ENCODE results near the gene CIDEC. TPM values are rescaled to one million over a fixed set of nuclear protein-coding genes. Genes with fewer than 3 reads are reported as not detected.

Gene CIDEC
- total and polyA plus RNA-seq, 2 of the 8 experiments (the other 6 are each of a cell fraction or from before 2014, with no cell fraction given), result not detected

DNA sequence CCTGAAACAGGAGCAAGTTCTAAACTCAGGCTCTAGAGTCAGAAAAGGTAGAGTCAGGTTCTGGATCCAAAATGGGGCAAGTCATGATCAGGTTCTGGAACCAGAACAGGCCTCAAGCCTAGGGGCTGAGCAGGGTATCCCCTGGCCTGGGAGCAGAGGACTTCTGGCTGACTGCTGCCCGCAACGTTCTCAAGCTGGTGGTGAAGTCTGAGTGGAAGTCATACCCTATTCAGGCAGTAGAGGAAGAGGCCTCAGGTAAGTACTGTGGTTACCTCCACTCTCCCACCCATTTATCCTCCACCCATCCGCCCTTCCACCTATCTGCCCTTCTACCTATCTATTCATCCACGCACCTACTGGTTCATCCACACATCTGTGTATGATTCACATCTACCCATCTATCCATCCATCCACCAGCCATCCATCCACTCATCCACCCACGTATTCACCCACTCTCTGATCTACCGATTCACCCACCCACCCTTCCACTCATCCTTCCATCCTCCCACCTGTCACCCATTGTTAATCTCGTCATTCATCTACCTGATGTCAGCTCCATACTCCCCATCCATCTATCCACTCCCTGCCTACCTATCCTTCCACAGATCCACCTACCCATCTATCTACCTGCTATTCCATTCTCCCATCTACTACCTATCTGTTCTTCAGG lies 61.3 kb downstream of the CIDEC start:
- Histone ChIP-seq H3K9me3 (ENCODE audit: insufficient read depth in 2 of 2, low read depth in 1 of 2, low read length in 1 of 2) (no peaks in the 10 kb centered on the region), H2AFZ (ENCODE audit: low read length) (no peak overlapping the region), H3K27me3 (replicated peaks in 1 of 4; ENCODE audit: control insufficient read depth in 3 of 4, extremely low read depth in 1 of 4, insufficient read depth in 3 of 4, low read length in 3 of 4) (no peaks in the 10 kb centered on the region; a peak in 1 of 7 replicates), H3K4me1 (replicated peaks in 1 of 4; ENCODE audit: control insufficient read depth in 3 of 4, insufficient read depth in 4 of 4, low read length in 3 of 4) (no peaks in the 10 kb centered on the region), H3K9ac (replicated peaks in 1 of 4; ENCODE audit: extremely low read depth in 1 of 4, low read depth in 3 of 4, low read length in 3 of 4) (no peak overlapping the region), H3K4me2 (ENCODE audit: insufficient read depth in 1 of 2, low read depth in 2 of 2, low read length in 2 of 2) (no peak overlapping the region), H2BK120ac (replicated peaks; ENCODE audit: low read depth, low read length) (no peak overlapping the region), H4K5ac (ENCODE audit: insufficient read length, low read depth, low read length) (no peak overlapping the region), H3K79me1 (ENCODE audit: low read depth, low read length) (no peaks in the 10 kb centered on the region), H3K23ac (ENCODE audit: insufficient read length) (no peak overlapping the region), H4K91ac (replicated peaks; ENCODE audit: insufficient read length, low read length) (no peak overlapping the region), H3K4ac (replicated peaks; ENCODE audit: insufficient read length, low read depth, low read length) (no peak overlapping the region), H2BK5ac (ENCODE audit: low read depth, low read length) (no peak overlapping the region), H3K27ac (ENCODE audit: low read depth, low read length) (no peak overlapping the region), H3K79me2 (ENCODE audit: control insufficient read depth in 1 of 2, insufficient read depth in 2 of 2, low read length in 2 of 2) (no peaks in the 10 kb centered on the region), H2AK5ac (ENCODE audit: low read depth, low read length) (no peak overlapping the region), H4K20me1 (replicated peaks in 1 of 2; ENCODE audit: control insufficient read depth in 1 of 2, insufficient read depth in 2 of 2, low read length in 2 of 2) (no peaks in the 10 kb centered on the region), H2BK12ac (ENCODE audit: low read depth, low read length) (no peak overlapping the region), H2BK15ac (ENCODE audit: low read length) (no peak overlapping the region), H3K18ac (ENCODE audit: extremely low read depth, low read length) (no peak overlapping the region), H3K56ac (replicated peaks; ENCODE audit: insufficient read length, low read depth, low read length) (no peak overlapping the region), H2BK20ac (ENCODE audit: low read length) (no peak overlapping the region), H3K36me3 (ENCODE audit: control insufficient read depth in 2 of 4, insufficient read depth in 4 of 4, low read length in 3 of 4) (no peaks in the 10 kb centered on the region), H3K14ac (ENCODE audit: insufficient read length) (no peak overlapping the region), H3K4me3 (ENCODE audit: extremely low read depth in 1 of 4, insufficient read depth in 2 of 4, low read depth in 3 of 4, low read length in 4 of 4) (no peak overlapping the region), H3K23me2 (ENCODE audit: low read depth, low read length) (no peaks in the 10 kb centered on the region; the same call in 1 of the 2 replicates), H4K8ac (ENCODE audit: extremely low read depth, insufficient read depth, low read length) (no peak overlapping the region)
- DNase-seq (ENCODE audit: low read depth in 1 of 2, low spot score in 2 of 2), result no peak
- no peak for TF ChIP-seq HDAC6 (IDR thresholded peaks at IDR 0.05; ENCODE audit: low read depth, low read length)
- no peak for TF ChIP-seq NANOG (IDR thresholded peaks at IDR 0.05; ENCODE audit: insufficient read depth, low read depth, low read length, poor library complexity, severe bottlenecking)
- TF ChIP-seq ZNF274 (IDR thresholded peaks at IDR 0.05; ENCODE audit: borderline replicate concordance, extremely low read depth, low read length), result no peak
- TF ChIP-seq SP1 (IDR thresholded peaks at IDR 0.05; ENCODE audit: low read depth, low read length), result no peak
- no peak for TF ChIP-seq TAF7 (optimal IDR thresholded peaks at IDR 0.05; ENCODE audit: borderline replicate concordance, low read depth, low read length)
- ChIA-PET CTCF (ENCODE audit: partially characterized antibody) (interaction anchor here (0.5 to 5.7 kb wide), 10 partner anchors 10 to 216 kb away, joined by 3 to 30 read pairs (median 4); partner anchors contain the start of genes IL17RC and TTLL3), POLR2A (ENCODE audit: partially characterized antibody) (no interaction called here)
- WGBS, 2 experiments (ENCODE audit: extremely low coverage in 1 of 2, insufficient coverage in 1 of 2, insufficient read length in 1 of 2, insufficient replicate concordance in 2 of 2, low coverage in 1 of 2, low lambda C conversion rate in 2 of 2, missing lambda C conversion rate in 1 of 2), result 91% methylated on average over 6 of the region's 7 CpGs; no CpG with 5 or more reads in 1 of the 2 experiments
- FAIRE-seq, result no peak

Measured in H1 (cell line).